Neural cell (in vitro differentiated cells): ENCODE data around the gene TTC39C. TPM values are rescaled to one million over a fixed set of nuclear protein-coding genes. Genes with fewer than 3 reads are reported as not detected.

Experiments used
- H2AFZ ChIP-seq: fragments of 200-600, 300-800 bp; sonication (generic), shearing (Covaris generic); 2 replicates; pipeline ENCODE4 v1.6.0; 2014; ENCODE audit warnings: low read depth, mild to moderate bottlenecking, antibody characterized with exemption, low read length, moderate library complexity
- H3F3A ChIP-seq: fragments of 200-600 bp; shearing (Covaris generic); 2 replicates; pipeline ENCODE4 v1.6.1; 2016; ENCODE audit warnings: mild to moderate bottlenecking, moderate library complexity, mixed read lengths, antibody characterized with exemption, low read length; ENCODE audit not compliant: insufficient read depth, poor library complexity, severe bottlenecking
- H3K27ac ChIP-seq: fragments of 200-600, 300-800 bp; sonication (generic), shearing (Covaris generic); 2 replicates; pipeline ENCODE4 v1.5.1; 2014; ENCODE audit warnings: mild to moderate bottlenecking, low read length, moderate library complexity
- H3K27me3 ChIP-seq: fragments of 300-800, 200-600 bp; sonication (generic), shearing (Covaris generic); 2 replicates; pipeline ENCODE4 v1.6.0; 2014; ENCODE audit warnings: mild to moderate bottlenecking, low read depth, low read length, moderate library complexity; ENCODE audit not compliant: insufficient read depth
- H3K36me3 ChIP-seq: fragments of 300-800, 200-600 bp; sonication (generic), shearing (Covaris generic); 2 replicates; pipeline ENCODE4 v1.5.1; 2014; ENCODE audit warnings: mild to moderate bottlenecking, antibody characterized with exemption, low read length, moderate library complexity; ENCODE audit not compliant: insufficient read depth
- H3K4me2 ChIP-seq: fragments of 300-800, 200-600 bp; sonication (generic), shearing (Covaris generic); 2 replicates; pipeline ENCODE4 v1.6.0; 2014; ENCODE audit warnings: mild to moderate bottlenecking, low read length
- H3K4me3 ChIP-seq: fragments of 300-800, 200-600 bp; sonication (generic), shearing (Covaris generic); 2 replicates; pipeline ENCODE4 v1.5.1; 2014; ENCODE audit warnings: mild to moderate bottlenecking, low read length, moderate library complexity
- H3K79me2 ChIP-seq: fragments of 200-600 bp; shearing (Covaris generic); replicated peaks from 2 replicates; pipeline ENCODE4 v1.6.0; 2014; ENCODE audit warnings: mild to moderate bottlenecking, low read length, moderate library complexity; ENCODE audit not compliant: insufficient read depth
- H3K9ac ChIP-seq: fragments of 300-800, 200-600 bp; sonication (generic), shearing (Covaris generic); 2 replicates; pipeline ENCODE4 v1.6.1; 2016; ENCODE audit warnings: mild to moderate bottlenecking, low read length, mixed read lengths
- H3K9me2 ChIP-seq: fragments of 200-600 bp; shearing (Covaris generic); 2 replicates; pipeline ENCODE4 v1.6.1; 2016; ENCODE audit warnings: mild to moderate bottlenecking, low read length, mixed read lengths; ENCODE audit not compliant: insufficient read depth
- H3K9me3 ChIP-seq: fragments of 200-600, 300-800 bp; sonication (generic), shearing (Covaris generic); 2 replicates; pipeline ENCODE4 v1.6.1; 2016; ENCODE audit warnings: mild to moderate bottlenecking, mixed run types, low read length, moderate library complexity, mixed read lengths
- H4K20me1 ChIP-seq: fragments of 200-600 bp; shearing (Covaris generic); 2 replicates; pipeline ENCODE4 v1.6.1; 2016; ENCODE audit warnings: mild to moderate bottlenecking, mixed run types; ENCODE audit not compliant: insufficient read depth
- CTCF ChIP-seq: fragments of 450-650 bp; IDR thresholded peaks from 2 replicates; pipeline ENCODE4 v1.5.1; 2014; ENCODE audit warnings: antibody characterized with exemption, mild to moderate bottlenecking, moderate library complexity; ENCODE audit not compliant: poor library complexity, severe bottlenecking
- EP300 ChIP-seq: fragments of 450-650 bp; conservative IDR thresholded peaks from 2 replicates; pipeline ENCODE4 v1.6.1; 2014; ENCODE audit warnings: antibody characterized with exemption, mild to moderate bottlenecking, moderate library complexity; ENCODE audit not compliant: poor library complexity, severe bottlenecking
- MXI1 ChIP-seq: fragments of 450-650 bp; conservative IDR thresholded peaks from 2 replicates; pipeline ENCODE4 v1.6.1; 2014; ENCODE audit warnings: antibody characterized with exemption, mild to moderate bottlenecking; ENCODE audit not compliant: poor library complexity, severe bottlenecking
- POLR2AphosphoS5 ChIP-seq: IDR thresholded peaks from 2 replicates; pipeline ENCODE4 v1.6.1; 2012
- RAD21 ChIP-seq: fragments of 450-650 bp; conservative IDR thresholded peaks from 2 replicates; pipeline ENCODE4 v1.6.1; 2014; ENCODE audit warnings: antibody characterized with exemption, mild to moderate bottlenecking, moderate library complexity
- SMC3 ChIP-seq: fragments of 450-650 bp; conservative IDR thresholded peaks from 2 replicates; pipeline ENCODE4 v1.6.1; 2014; ENCODE audit warnings: antibody characterized with exemption, mild to moderate bottlenecking, moderate library complexity; ENCODE audit not compliant: poor library complexity
- TAF1 ChIP-seq: IDR thresholded peaks from 2 replicates; pipeline ENCODE4 v1.6.1; 2012; ENCODE audit warnings: low read depth
- polyA plus RNA-seq: library from polyadenylated mRNA; depleted of rRNA; stranded (reverse); fragments of >200 nt; gene quantifications from 2 replicates; pipeline ENCODE4 v1.2.3, GENCODE V29; 2014

Gene TTC39C
- polyA plus RNA-seq, 1 donor from 2014 or later: 19.9 TPM

- Histone ChIP-seq H3K9me2 (no peaks in the 10 kb centered on the region), H3K36me3 (peaks cover 2% of the 10 kb centered on the region), H3K4me2 (no peak overlapping the region), H3K9ac (no peak overlapping the region), H2AFZ (no peak overlapping the region), H3K27ac (no peak overlapping the region), H4K20me1 (no peaks in the 10 kb centered on the region), H3K4me3 (no peak overlapping the region), H3K9me3 (no peaks in the 10 kb centered on the region), H3K27me3 (no peaks in the 10 kb centered on the region), H3K79me2 (no peaks in the 10 kb centered on the region), H3F3A (no peaks in the 10 kb centered on the region)
- TF ChIP-seq EP300: no peak
- no peak for TF ChIP-seq CTCF
- no peak for TF ChIP-seq MXI1
- no peak for TF ChIP-seq TAF1
Observed at GRCh38 chr18:24115628-24116027, 101.1 kb downstream of the TTC39C start.

GRCh38 chr18:24118750-24119577 lies 104.4 kb downstream of the TTC39C start:
- H3K27ac ChIP-seq: no peak overlapping the region
- no peak overlapping the region for H3K9ac ChIP-seq
- no peaks in the 10 kb centered on the region for H3F3A ChIP-seq
- no peaks in the 10 kb centered on the region for H3K79me2 ChIP-seq
- no peaks in the 10 kb centered on the region for H3K9me3 ChIP-seq
- H3K36me3 ChIP-seq: peaks cover 5% of the 10 kb centered on the region
- no peaks in the 10 kb centered on the region for H3K9me2 ChIP-seq
- no peak overlapping the region for H2AFZ ChIP-seq
- H4K20me1 ChIP-seq: no peaks in the 10 kb centered on the region
- H3K4me3 ChIP-seq: no peak overlapping the region
- TF ChIP-seq RAD21 (peak; percentile 93), SMC3 (peak; percentile 94), MXI1 (no peak), CTCF (peak; percentile 92), TAF1 (no peak), POLR2AphosphoS5 (no peak)
- no peak overlapping the region for H3K4me2 ChIP-seq
- H3K27me3 ChIP-seq: no peaks in the 10 kb centered on the region

- Histone ChIP-seq H3K9me3 (no peaks in the 10 kb centered on the region), H3K4me3 (no peak overlapping the region), H3K4me2 (no peak overlapping the region), H3K9ac (no peak overlapping the region), H2AFZ (no peak overlapping the region), H3F3A (no peaks in the 10 kb centered on the region), H3K79me2 (no peaks in the 10 kb centered on the region), H3K27ac (no peak overlapping the region), H3K9me2 (no peaks in the 10 kb centered on the region), H3K36me3 (peaks cover 7% of the 10 kb centered on the region), H3K27me3 (no peaks in the 10 kb centered on the region), H4K20me1 (no peaks in the 10 kb centered on the region)
- TF ChIP-seq CTCF: no peak
Observed at GRCh38 chr18:24120676-24121075, 106.1 kb downstream of the TTC39C start.
